Measurements from ENCODE around the gene GFI1. TPM values are rescaled to one million over a fixed set of nuclear protein-coding genes. Genes with fewer than 3 reads are reported as not detected.

Gene GFI1
- polyA plus RNA-seq, 1 of the 3 experiments (the other 2 are of a cell fraction) = 0.18 TPM

DNA sequence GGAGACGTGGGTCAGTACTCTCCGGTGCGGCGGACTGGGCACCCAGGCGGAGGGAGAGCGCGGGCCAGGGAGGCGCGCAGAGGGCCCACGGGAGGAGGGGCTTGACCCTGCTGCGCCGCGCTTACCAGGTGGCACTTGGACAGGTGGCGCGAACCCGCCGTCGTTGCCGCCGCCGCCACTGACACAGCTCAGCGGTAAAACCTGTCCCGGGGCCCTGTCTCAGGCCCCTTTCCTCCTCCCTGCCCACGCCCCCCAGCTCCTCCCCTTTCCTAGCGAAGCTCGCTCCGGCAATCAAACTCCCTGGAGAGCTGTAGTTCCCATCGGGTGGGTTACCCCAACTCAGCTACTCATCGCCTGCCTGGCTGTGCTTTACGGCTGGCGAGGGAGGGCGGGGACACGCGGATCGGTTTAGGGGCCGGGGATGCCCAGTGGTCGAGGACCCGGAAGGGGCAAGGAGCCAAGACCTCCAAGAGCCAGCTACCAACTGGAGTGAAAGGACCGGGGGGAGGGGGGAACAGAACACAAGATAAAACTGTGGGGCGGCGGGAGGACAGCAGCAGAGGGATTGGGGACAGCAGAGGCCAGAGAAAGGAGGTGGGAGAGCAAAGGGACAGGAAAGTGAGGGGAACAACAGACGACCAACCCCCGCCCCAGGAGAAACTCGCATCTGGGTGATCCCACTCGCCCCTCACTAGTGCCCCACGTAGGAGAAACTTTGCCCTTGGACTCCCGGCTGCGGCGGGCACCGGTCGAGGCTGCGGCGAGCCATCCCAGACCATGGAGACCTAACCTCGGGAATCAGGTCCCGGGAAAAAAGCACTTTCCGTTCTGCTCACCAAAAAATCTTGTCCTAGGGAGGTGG is 2.9 kb downstream of the GFI1 start:
- POLR2A ChIA-PET = no interaction called here
- H3K79me2 ChIP-seq (ENCODE audit: insufficient read depth) = no peaks in the 10 kb centered on the region
- DNase-seq = peak; percentile 51
- H3K27ac ChIP-seq (ENCODE audit: low read depth in 2 of 2, low read length in 1 of 2) = no peak overlapping the region
- TF ChIP-seq FOSL2 (IDR thresholded peaks at IDR 0.05; ENCODE audit: borderline replicate concordance, low read depth) = no peak
- TF ChIP-seq GABPA (IDR thresholded peaks at IDR 0.05; ENCODE audit: low read depth) = no peak
- CTCF ChIA-PET = interaction anchor here (1.9 kb wide), 1 partner anchor 10 kb away, joined by 6 read pairs; no protein-coding TSS in a partner anchor
- H3K36me3 ChIP-seq (replicated peaks in 1 of 2; ENCODE audit: control insufficient read depth in 1 of 2, insufficient read depth in 2 of 2, low read length in 1 of 2) = no peaks in the 10 kb centered on the region
- H3K4me3 ChIP-seq (ENCODE audit: low read depth in 2 of 2, low read length in 1 of 2) = no peak overlapping the region; a peak in 1 of 4 replicates
- H3K4me2 ChIP-seq = no peak overlapping the region
- peaks cover 0 to 14% of the 10 kb centered on the region in 2 experiments; a peak in 1 of 4 replicates for H3K4me1 ChIP-seq (ENCODE audit: control insufficient read depth in 1 of 2, insufficient read depth in 2 of 2, low read depth in 1 of 2, low read length in 1 of 2)
- H3K9me3 ChIP-seq = no peaks in the 10 kb centered on the region
- 3% methylated on average over 24 of the region's 56 CpGs for WGBS (ENCODE audit: low lambda C conversion rate)
- peaks cover 96% of the 10 kb centered on the region for H3K27me3 ChIP-seq (ENCODE audit: insufficient read depth)
- H3K9ac ChIP-seq = no peak overlapping the region
- H3K9me2 ChIP-seq = no peaks in the 10 kb centered on the region
- peaks cover 6% of the 10 kb centered on the region; the same call in 1 of the 2 replicates for H4K20me1 ChIP-seq (ENCODE audit: insufficient read depth)
- H3F3A ChIP-seq (replicated peaks; ENCODE audit: insufficient read depth) = peaks cover 7% of the 10 kb centered on the region
- no peak overlapping the region for H2AFZ ChIP-seq (ENCODE audit: low read depth)

DNA sequence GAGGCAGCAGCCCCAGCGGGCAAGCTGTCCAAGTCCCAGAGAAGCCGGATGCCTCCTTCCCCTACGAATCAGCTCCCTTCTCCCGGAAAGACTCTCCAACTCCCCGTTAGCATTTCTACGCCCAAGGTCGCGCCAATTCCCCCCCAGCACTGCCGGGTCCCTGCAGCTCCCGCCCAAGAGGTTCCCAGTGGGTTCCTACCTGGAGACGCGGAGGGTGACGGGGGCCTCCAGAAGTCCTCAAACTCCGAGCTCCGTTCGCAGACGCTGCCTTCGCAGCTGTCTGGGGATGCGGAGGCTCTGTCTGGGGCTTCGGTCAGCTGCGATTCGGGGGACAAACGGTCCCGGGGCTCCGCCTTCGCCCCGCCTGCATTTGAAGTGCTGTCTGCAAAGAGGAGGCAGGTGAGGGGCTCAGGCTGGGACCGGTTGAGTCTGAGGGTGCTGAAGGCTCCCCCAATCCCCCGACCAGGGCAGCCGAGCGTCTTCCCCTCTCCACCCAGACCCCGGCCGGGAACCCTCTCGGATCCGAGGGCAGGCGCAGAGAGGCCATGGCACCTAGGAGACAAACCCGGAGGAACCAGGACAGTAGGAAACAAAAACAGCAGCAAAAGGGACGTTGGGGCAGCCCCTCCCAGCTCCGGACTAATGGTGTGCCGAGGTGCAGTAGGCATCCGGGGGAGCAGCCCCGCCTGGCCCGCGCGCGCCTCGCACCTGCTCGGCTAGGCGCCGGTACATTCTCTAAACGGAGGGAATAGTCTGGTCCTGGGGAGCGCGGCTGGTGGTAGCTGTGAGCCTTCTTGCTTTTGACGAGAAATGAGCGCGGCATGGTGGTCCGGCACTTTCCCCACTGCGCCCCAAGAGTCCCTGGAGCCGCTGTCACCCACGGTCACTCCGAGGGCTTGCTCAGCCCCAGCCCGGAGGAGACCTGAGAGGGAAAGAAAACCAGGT is 3.8 kb downstream of the GFI1 start:
- WGBS (ENCODE audit: low lambda C conversion rate) = 5% methylated on average over 40 of the region's 62 CpGs
- peaks cover 95% of the 10 kb centered on the region for H3K27me3 ChIP-seq (ENCODE audit: insufficient read depth)
- no peaks in the 10 kb centered on the region for H3K9me2 ChIP-seq
- no peak overlapping the region for H3K9ac ChIP-seq
- H3K36me3 ChIP-seq (replicated peaks in 1 of 2; ENCODE audit: control insufficient read depth in 1 of 2, insufficient read depth in 2 of 2, low read length in 1 of 2) = no peaks in the 10 kb centered on the region
- H3K4me1 ChIP-seq (ENCODE audit: control insufficient read depth in 1 of 2, insufficient read depth in 2 of 2, low read depth in 1 of 2, low read length in 1 of 2) = peaks cover 0 to 14% of the 10 kb centered on the region in 2 experiments; a peak in 1 of 4 replicates
- peaks cover 6% of the 10 kb centered on the region; the same call in 1 of the 2 replicates for H4K20me1 ChIP-seq (ENCODE audit: insufficient read depth)
- 0 out of 2 replicates have a peak, but pooled peaks have one; percentile 44 for TF ChIP-seq EZH2phosphoT487 (IDR thresholded peaks at IDR 0.05; ENCODE audit: borderline replicate concordance, low read depth)
- TF ChIP-seq FOXJ3 (CRISPR knock-in tag; IDR thresholded peaks at IDR 0.05) = no peak
- TF ChIP-seq, protein P1, sequence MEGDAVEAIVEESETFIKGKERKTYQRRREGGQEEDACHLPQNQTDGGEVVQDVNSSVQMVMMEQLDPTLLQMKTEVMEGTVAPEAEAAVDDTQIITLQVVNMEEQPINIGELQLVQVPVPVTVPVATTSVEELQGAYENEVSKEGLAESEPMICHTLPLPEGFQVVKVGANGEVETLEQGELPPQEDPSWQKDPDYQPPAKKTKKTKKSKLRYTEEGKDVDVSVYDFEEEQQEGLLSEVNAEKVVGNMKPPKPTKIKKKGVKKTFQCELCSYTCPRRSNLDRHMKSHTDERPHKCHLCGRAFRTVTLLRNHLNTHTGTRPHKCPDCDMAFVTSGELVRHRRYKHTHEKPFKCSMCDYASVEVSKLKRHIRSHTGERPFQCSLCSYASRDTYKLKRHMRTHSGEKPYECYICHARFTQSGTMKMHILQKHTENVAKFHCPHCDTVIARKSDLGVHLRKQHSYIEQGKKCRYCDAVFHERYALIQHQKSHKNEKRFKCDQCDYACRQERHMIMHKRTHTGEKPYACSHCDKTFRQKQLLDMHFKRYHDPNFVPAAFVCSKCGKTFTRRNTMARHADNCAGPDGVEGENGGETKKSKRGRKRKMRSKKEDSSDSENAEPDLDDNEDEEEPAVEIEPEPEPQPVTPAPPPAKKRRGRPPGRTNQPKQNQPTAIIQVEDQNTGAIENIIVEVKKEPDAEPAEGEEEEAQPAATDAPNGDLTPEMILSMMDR (IDR thresholded peaks at IDR 0.05) = no peak
- TF ChIP-seq, protein P2, sequence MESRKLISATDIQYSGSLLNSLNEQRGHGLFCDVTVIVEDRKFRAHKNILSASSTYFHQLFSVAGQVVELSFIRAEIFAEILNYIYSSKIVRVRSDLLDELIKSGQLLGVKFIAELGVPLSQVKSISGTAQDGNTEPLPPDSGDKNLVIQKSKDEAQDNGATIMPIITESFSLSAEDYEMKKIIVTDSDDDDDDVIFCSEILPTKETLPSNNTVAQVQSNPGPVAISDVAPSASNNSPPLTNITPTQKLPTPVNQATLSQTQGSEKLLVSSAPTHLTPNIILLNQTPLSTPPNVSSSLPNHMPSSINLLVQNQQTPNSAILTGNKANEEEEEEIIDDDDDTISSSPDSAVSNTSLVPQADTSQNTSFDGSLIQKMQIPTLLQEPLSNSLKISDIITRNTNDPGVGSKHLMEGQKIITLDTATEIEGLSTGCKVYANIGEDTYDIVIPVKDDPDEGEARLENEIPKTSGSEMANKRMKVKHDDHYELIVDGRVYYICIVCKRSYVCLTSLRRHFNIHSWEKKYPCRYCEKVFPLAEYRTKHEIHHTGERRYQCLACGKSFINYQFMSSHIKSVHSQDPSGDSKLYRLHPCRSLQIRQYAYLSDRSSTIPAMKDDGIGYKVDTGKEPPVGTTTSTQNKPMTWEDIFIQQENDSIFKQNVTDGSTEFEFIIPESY (IDR thresholded peaks at IDR 0.05; ENCODE audit: borderline replicate concordance, low read depth) = no peak
- TF ChIP-seq RFX5 (IDR thresholded peaks at IDR 0.05; ENCODE audit: low read length) = no peak
- TF ChIP-seq NRF1 (IDR thresholded peaks at IDR 0.05; ENCODE audit: low read depth, low read length) = no peak
- peak overlapping the region; percentile 73; the same call in 1 of the 2 replicates for H3K4me2 ChIP-seq
- H2AFZ ChIP-seq (ENCODE audit: low read depth) = no peak overlapping the region
- H3K27ac ChIP-seq (ENCODE audit: low read depth in 2 of 2, low read length in 1 of 2) = no peak overlapping the region
- POLR2A ChIA-PET = no interaction called here
- H3K4me3 ChIP-seq (ENCODE audit: low read depth in 2 of 2, low read length in 1 of 2) = no peak overlapping the region
- no peaks in the 10 kb centered on the region for H3K9me3 ChIP-seq
- DNase-seq = peak; percentile 58
- H3K79me2 ChIP-seq (ENCODE audit: insufficient read depth) = no peaks in the 10 kb centered on the region
- CTCF ChIA-PET = interaction anchor here (0.8 to 1.9 kb wide), 2 partner anchors 9 to 300 kb away, joined by 3 to 6 read pairs; no protein-coding TSS in a partner anchor
- H3F3A ChIP-seq (replicated peaks; ENCODE audit: insufficient read depth) = peaks cover 5% of the 10 kb centered on the region
